Ramos (cell line): ENCODE results near the gene CCBE1.
"Not testable (repeated sequence)": the region's sequence is repeated elsewhere in the genome, so short reads cannot be mapped to it uniquely, and the experiment has no call there.

Experiments used
- in situ Hi-C: fragments of 300-500 bp; cut with MboI; formaldehyde crosslinking; loops from one replicate; pipeline ENCODE4 v1.14.3; 2022; ENCODE audit warnings: low sequenced_read_pairs; ENCODE audit not compliant: unreplicated experiment

CCBE1 gene

GRCh38 chr18:59553273-59553870 lies 143.9 kb downstream of the CCBE1 start:
- in situ Hi-C loops = no loop called here

- in situ Hi-C loops = no loop called here
Observed at GRCh38 chr18:59551902-59552635, 145.2 kb downstream of the CCBE1 start.

- in situ Hi-C loops = no loop called here
Observed at GRCh38 chr18:59550174-59550516, 147.1 kb downstream of the CCBE1 start.

- in situ Hi-C loops = no loop called here
Observed at GRCh38 chr18:59549503-59550173, 147.6 kb downstream of the CCBE1 start.

GRCh38 chr18:59547581-59548182 lies 149.5 kb downstream of the CCBE1 start:
- in situ Hi-C loops = no loop called here

GRCh38 chr18:59546188-59546587 lies 151.0 kb downstream of the CCBE1 start:
- in situ Hi-C loops = no loop called here

- in situ Hi-C loops = no loop called here
Observed at GRCh38 chr18:59540780-59541179, 156.4 kb downstream of the CCBE1 start.

- in situ Hi-C loops = no loop called here
Observed at GRCh38 chr18:59540346-59540745, 156.9 kb downstream of the CCBE1 start.

GRCh38 chr18:59539108-59539507 lies 158.1 kb downstream of the CCBE1 start:
- in situ Hi-C loops = no loop called here

GRCh38 chr18:59537579-59537978 lies 159.6 kb downstream of the CCBE1 start:
- in situ Hi-C loops = no loop called here

GRCh38 chr18:59536166-59536565 lies 161.1 kb downstream of the CCBE1 start:
- in situ Hi-C loops = no loop called here

GRCh38 chr18:59535055-59535454 lies 162.2 kb downstream of the CCBE1 start:
- in situ Hi-C loops = no loop called here

- in situ Hi-C loops = no loop called here
Observed at GRCh38 chr18:59528866-59529265, 168.4 kb downstream of the CCBE1 start.

- in situ Hi-C loops = no loop called here
Observed at GRCh38 chr18:59520562-59521355, 176.5 kb downstream of the CCBE1 start.

GRCh38 chr18:59518705-59519104 lies 178.5 kb downstream of the CCBE1 start:
- in situ Hi-C loops = no loop called here

GRCh38 chr18:59517446-59518165 lies 179.6 kb downstream of the CCBE1 start:
- in situ Hi-C loops = no loop called here

GRCh38 chr18:59516356-59517155 lies 180.7 kb downstream of the CCBE1 start:
- in situ Hi-C loops = no loop called here

- in situ Hi-C loops = not testable (repeated sequence)
Observed at GRCh38 chr18:59515956-59516355, 181.3 kb downstream of the CCBE1 start.

- in situ Hi-C loops = no loop called here
Observed at GRCh38 chr18:59515147-59515546, 182.1 kb downstream of the CCBE1 start.
